CD4-positive, alpha-beta T cell treated with Interferon gamma for 1 hour (primary cell): ENCODE data around the gene STARD7.
"Not testable (repeated sequence)": the region's sequence is repeated elsewhere in the genome, so short reads cannot be mapped to it uniquely, and the experiment has no call there.

Experiments
- DNase-seq: peaks from one replicate; pipeline ENCODE4 v3.0.0-alpha.2; 2020

The STARD7 gene

GRCh38 chr2:96208143-96209010, at the start of gene STARD7:
TSS of gene STARD7 (minus strand) at chr2:96208827. CDS start at chr2:96208434, 393 bp downstream.
- DNase-seq: peak; percentile 94

- DNase-seq: not testable (repeated sequence)
Measured at GRCh38 chr2:96257744-96258143, 49.1 kb upstream of the STARD7 start.

GRCh38 chr2:96256611-96257113, 48.0 kb upstream of the STARD7 start:
- DNase-seq: no peak

- no peak for DNase-seq
Measured at GRCh38 chr2:96254571-96254970, 45.9 kb upstream of the STARD7 start.

GRCh38 chr2:96253006-96253405, 44.4 kb upstream of the STARD7 start:
- no peak for DNase-seq

- no peak for DNase-seq
Measured at GRCh38 chr2:96252526-96252925, 43.9 kb upstream of the STARD7 start.

GRCh38 chr2:96251721-96252292, 43.2 kb upstream of the STARD7 start:
- DNase-seq: peak; percentile 25

GRCh38 chr2:96250188-96250587, 41.6 kb upstream of the STARD7 start:
- DNase-seq: no peak

- DNase-seq: no peak
Measured at GRCh38 chr2:96249654-96250053, 41.0 kb upstream of the STARD7 start.

- no peak for DNase-seq
Measured at GRCh38 chr2:96248624-96249023, 40.0 kb upstream of the STARD7 start.

- DNase-seq: no peak
Measured at GRCh38 chr2:96247896-96248295, 39.3 kb upstream of the STARD7 start.

- no peak for DNase-seq
Measured at GRCh38 chr2:96247009-96247408, 38.4 kb upstream of the STARD7 start.

- DNase-seq: peak; percentile 66
Measured at GRCh38 chr2:96245609-96246390, 37.2 kb upstream of the STARD7 start.

- DNase-seq: no peak
Measured at GRCh38 chr2:96243843-96244242, 35.2 kb upstream of the STARD7 start.

- DNase-seq: peak; percentile 74
Measured at GRCh38 chr2:96241900-96242611, 33.4 kb upstream of the STARD7 start.

GRCh38 chr2:96241227-96241626, 32.6 kb upstream of the STARD7 start:
- DNase-seq: no peak

GRCh38 chr2:96240341-96241038, 31.9 kb upstream of the STARD7 start:
- no peak for DNase-seq

- DNase-seq: no peak
Measured at GRCh38 chr2:96239745-96240264, 31.2 kb upstream of the STARD7 start.

- DNase-seq: no peak
Measured at GRCh38 chr2:96239091-96239490, 30.5 kb upstream of the STARD7 start.

- no peak for DNase-seq
Measured at GRCh38 chr2:96238266-96238665, 29.6 kb upstream of the STARD7 start.

GRCh38 chr2:96236882-96237281, 28.3 kb upstream of the STARD7 start:
- no peak for DNase-seq

GRCh38 chr2:96233880-96234316, 25.3 kb upstream of the STARD7 start:
- DNase-seq: peak; percentile 10
